Hepatocyte (in vitro differentiated cells): ENCODE measurements around the gene SLC22A6.

ENCODE experiments used
- EZH2 ChIP-seq: fragments of 200-600 bp; sonication (generic); IDR thresholded peaks from 2 replicates; pipeline ENCODE4 v1.6.1; 2016; ENCODE audit warnings: antibody characterized with exemption, mild to moderate bottlenecking, borderline replicate concordance
- EZH2phosphoT487 ChIP-seq: fragments of 200-600 bp; sonication (generic); IDR thresholded peaks from one replicate; pipeline ENCODE4 v1.6.1; 2018; ENCODE audit warnings: antibody characterized with exemption, mild to moderate bottlenecking, low read depth, moderate library complexity; ENCODE audit not compliant: unreplicated experiment, severe bottlenecking

DNA sequence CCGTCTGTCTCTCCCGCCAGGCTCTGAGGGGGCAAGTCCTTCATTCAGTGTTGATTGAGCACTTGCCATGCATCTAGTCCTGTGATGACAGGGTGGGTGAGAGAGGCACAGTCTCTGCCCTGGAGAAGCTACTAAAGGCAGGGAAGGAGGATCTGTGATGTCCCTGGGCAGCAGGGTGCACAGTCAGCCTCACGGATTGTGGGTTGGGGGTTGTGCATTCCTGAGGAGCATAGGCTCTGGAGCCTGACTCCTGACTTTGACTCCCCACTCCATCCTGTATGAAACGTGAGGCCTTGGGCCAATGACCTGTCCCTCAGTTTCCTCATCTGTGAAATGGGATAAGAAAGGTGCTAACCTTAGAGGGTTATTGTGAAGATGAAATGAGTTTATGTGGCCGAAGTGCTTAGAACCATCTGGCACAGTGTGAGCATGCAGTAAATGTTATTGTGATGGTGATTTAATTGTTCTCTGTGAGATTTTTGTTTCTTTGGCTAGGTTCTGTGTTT lies 26.2 kb upstream of the SLC22A6 start:
- no peak for TF ChIP-seq EZH2phosphoT487
- no peak for TF ChIP-seq EZH2
